Measurements from ENCODE around the gene FILIP1. TPM values are rescaled to one million over a fixed set of nuclear protein-coding genes. Genes with fewer than 3 reads are reported as not detected.

The FILIP1 gene
- total and polyA plus RNA-seq, 5 experiments from 2014 or later: 0.02 to 0.11 (median 0.02) TPM; not detected in 2

GRCh38 chr6:75512591-75512990 is 19.0 kb upstream of the FILIP1 start:
- Mint-ChIP-seq H3K27me3 (peaks cover 0 to 3% (median 0%) of the 10 kb centered on the region in 5 donors), H3K27ac (no peak overlapping the region), H3K36me3 (no peaks in the 10 kb centered on the region), H3K4me1 (no peaks in the 10 kb centered on the region), H3K9me3 (no peaks in the 10 kb centered on the region), H3K4me3 (no peak overlapping the region)
- POLR2A ChIA-PET: no interaction called here
- no peak for DNase-seq
- ATAC-seq: no peak

- H3K4me3 Mint-ChIP-seq: no peak overlapping the region
- ATAC-seq (no peak), DNase-seq (no peak)
- H3K9me3 Mint-ChIP-seq: no peaks in the 10 kb centered on the region
- no peak overlapping the region for H3K27ac Mint-ChIP-seq
- POLR2A ChIA-PET: no interaction called here
- H3K36me3 Mint-ChIP-seq: peaks cover 0 to 6% (median 0%) of the 10 kb centered on the region in 3 donors
- H3K27me3 Mint-ChIP-seq: peaks cover 0 to 1% (median 0%) of the 10 kb centered on the region in 5 donors
- H3K4me1 Mint-ChIP-seq: no peaks in the 10 kb centered on the region
These were observed 11.8 kb upstream of the FILIP1 start for GRCh38 chr6:75505424-75505823.

GRCh38 chr6:75504465-75505222 is 11.0 kb upstream of the FILIP1 start:
- Mint-ChIP-seq H3K4me1 (no peaks in the 10 kb centered on the region), H3K9me3 (no peaks in the 10 kb centered on the region), H3K27me3 (peaks cover 0 to 3% (median 0%) of the 10 kb centered on the region in 5 donors), H3K27ac (no peak overlapping the region), H3K4me3 (no peak overlapping the region), H3K36me3 (peaks cover 0 to 6% (median 0%) of the 10 kb centered on the region in 3 donors)
- no peak for ATAC-seq
- POLR2A ChIA-PET: no interaction called here
- DNase-seq: no peak

GRCh38 chr6:75503291-75503690 is 9.7 kb upstream of the FILIP1 start:
- Mint-ChIP-seq H3K4me1 (no peaks in the 10 kb centered on the region), H3K9me3 (no peaks in the 10 kb centered on the region), H3K27me3 (peaks cover 0 to 3% (median 0%) of the 10 kb centered on the region in 5 donors), H3K27ac (no peak overlapping the region), H3K36me3 (peaks cover 0 to 6% (median 0%) of the 10 kb centered on the region in 3 donors), H3K4me3 (no peak overlapping the region)
- DNase-seq: no peak
- ATAC-seq: no peak
- POLR2A ChIA-PET: no interaction called here

GRCh38 chr6:75502884-75503283 is 9.3 kb upstream of the FILIP1 start:
- Mint-ChIP-seq H3K27me3 (peaks cover 0 to 3% (median 0%) of the 10 kb centered on the region in 5 donors), H3K27ac (no peak overlapping the region)
- no peak for DNase-seq

GRCh38 chr6:75501756-75502155 is 8.2 kb upstream of the FILIP1 start:
- Mint-ChIP-seq H3K36me3 (peaks cover 0 to under 1% (median 0%) of the 10 kb centered on the region in 3 donors), H3K9me3 (no peaks in the 10 kb centered on the region), H3K4me1 (no peaks in the 10 kb centered on the region), H3K27me3 (peaks cover 0 to 3% (median 1%) of the 10 kb centered on the region in 5 donors), H3K4me3 (no peak overlapping the region), H3K27ac (no peak overlapping the region)
- POLR2A ChIA-PET: no interaction called here
- DNase-seq: no peak
- no peak for ATAC-seq

More at GRCh38 chr6:75502884-75503283, 9.3 kb upstream of the FILIP1 start:
- no peak for ATAC-seq
- Mint-ChIP-seq H3K4me3 (no peak overlapping the region), H3K36me3 (peaks cover 0 to 6% (median 0%) of the 10 kb centered on the region in 3 donors), H3K9me3 (no peaks in the 10 kb centered on the region), H3K4me1 (no peaks in the 10 kb centered on the region)
- POLR2A ChIA-PET: no interaction called here

- no peak overlapping the region for H3K4me3 Mint-ChIP-seq
- peaks cover 0 to 2% (median 0%) of the 10 kb centered on the region in 4 donors for H3K4me1 Mint-ChIP-seq
- no peak for ATAC-seq
- H3K9me3 Mint-ChIP-seq: no peaks in the 10 kb centered on the region
- no peaks in the 10 kb centered on the region for H3K36me3 Mint-ChIP-seq
- H3K27ac Mint-ChIP-seq: no peak overlapping the region
- no peak for DNase-seq
- POLR2A ChIA-PET: no interaction called here
- peaks cover 5 to 21% (median 15%) of the 10 kb centered on the region in 5 donors for H3K27me3 Mint-ChIP-seq
These were observed 6.0 kb upstream of the FILIP1 start for GRCh38 chr6:75499640-75500039.

- H3K4me3 Mint-ChIP-seq: no peak overlapping the region
These were observed 5.3 kb upstream of the FILIP1 start for GRCh38 chr6:75498862-75499261.

GRCh38 chr6:75497994-75498393 is 4.4 kb upstream of the FILIP1 start:
- POLR2A ChIA-PET: no interaction called here
- Mint-ChIP-seq H3K27ac (no peak overlapping the region), H3K4me3 (no peak overlapping the region)

More at GRCh38 chr6:75498862-75499261, 5.3 kb upstream of the FILIP1 start:
- Mint-ChIP-seq H3K36me3 (no peaks in the 10 kb centered on the region), H3K27ac (no peak overlapping the region), H3K4me1 (peaks cover 0 to 2% (median 0%) of the 10 kb centered on the region in 4 donors), H3K9me3 (no peaks in the 10 kb centered on the region), H3K27me3 (peaks cover 8 to 28% (median 20%) of the 10 kb centered on the region in 5 donors)
- POLR2A ChIA-PET: no interaction called here
- ATAC-seq (no peak), DNase-seq (no peak)

GRCh38 chr6:75495011-75495410 is 1.4 kb upstream of the FILIP1 start:
- no peaks in the 10 kb centered on the region for H3K36me3 Mint-ChIP-seq
- peaks cover 0 to 2% (median 0%) of the 10 kb centered on the region in 4 donors for H3K4me1 Mint-ChIP-seq
- ATAC-seq (no peak), DNase-seq (no peak)
- no peak overlapping the region for H3K27ac Mint-ChIP-seq
- H3K27me3 Mint-ChIP-seq: peaks cover 7 to 60% (median 35%) of the 10 kb centered on the region in 5 donors
- H3K9me3 Mint-ChIP-seq: no peaks in the 10 kb centered on the region
- POLR2A ChIA-PET: interaction anchor here (0.6 kb wide), 1 partner anchor 153 kb away, joined by 4 read pairs; no protein-coding TSS in a partner anchor
- no peak overlapping the region for H3K4me3 Mint-ChIP-seq

More at GRCh38 chr6:75497994-75498393, 4.4 kb upstream of the FILIP1 start:
- Mint-ChIP-seq H3K4me1 (peaks cover 0 to 2% (median 0%) of the 10 kb centered on the region in 4 donors), H3K27me3 (peaks cover 8 to 36% (median 28%) of the 10 kb centered on the region in 5 donors), H3K9me3 (no peaks in the 10 kb centered on the region), H3K36me3 (no peaks in the 10 kb centered on the region)
- ATAC-seq: no peak
- no peak for DNase-seq

GRCh38 chr6:75494290-75494689 is 690 bp upstream of the FILIP1 start:
- POLR2A ChIA-PET: no interaction called here

GRCh38 chr6:75492386-75493153 is 1.0 kb downstream of the FILIP1 start:
- H3K27me3 Mint-ChIP-seq: peaks cover 9 to 75% (median 33%) of the 10 kb centered on the region in 5 donors
- POLR2A ChIA-PET: no interaction called here
- no peak for ATAC-seq

More at GRCh38 chr6:75494290-75494689, 690 bp upstream of the FILIP1 start:
- no peaks in the 10 kb centered on the region for H3K9me3 Mint-ChIP-seq
- H3K27me3 Mint-ChIP-seq: peaks cover 7 to 60% (median 33%) of the 10 kb centered on the region in 5 donors
- peaks cover 0 to 2% (median 0%) of the 10 kb centered on the region in 4 donors for H3K4me1 Mint-ChIP-seq
- no peak overlapping the region for H3K27ac Mint-ChIP-seq
- ATAC-seq (no peak), DNase-seq (no peak)
- no peak overlapping the region for H3K4me3 Mint-ChIP-seq
- no peaks in the 10 kb centered on the region for H3K36me3 Mint-ChIP-seq

GRCh38 chr6:75491291-75491690 is 2.3 kb downstream of the FILIP1 start:
- Mint-ChIP-seq H3K27ac (no peak overlapping the region), H3K4me1 (peaks cover 0 to 2% (median 0%) of the 10 kb centered on the region in 4 donors), H3K27me3 (peaks cover 13 to 83% (median 34%) of the 10 kb centered on the region in 5 donors), H3K4me3 (no peak overlapping the region), H3K36me3 (no peaks in the 10 kb centered on the region), H3K9me3 (no peaks in the 10 kb centered on the region)
- DNase-seq (no peak), ATAC-seq (no peak)
- POLR2A ChIA-PET: no interaction called here

More at GRCh38 chr6:75492386-75493153, 1.0 kb downstream of the FILIP1 start:
- peaks cover 0 to 2% (median 0%) of the 10 kb centered on the region in 4 donors for H3K4me1 Mint-ChIP-seq
- no peak overlapping the region for H3K4me3 Mint-ChIP-seq
- no peaks in the 10 kb centered on the region for H3K36me3 Mint-ChIP-seq
- no peaks in the 10 kb centered on the region for H3K9me3 Mint-ChIP-seq
- H3K27ac Mint-ChIP-seq: no peak overlapping the region
- DNase-seq: no peak

Data from naive thymus-derived CD8-positive, alpha-beta T cell (primary cell).